Adrenal gland (tissue), 12 donors: ENCODE results near the gene TMEM109. TPM values are rescaled to one million over a fixed set of nuclear protein-coding genes. Genes with fewer than 3 reads are reported as not detected.

Experiments
- DNase-seq, 7 donors: peaks; one replicate each; pipeline ENCODE4 v3.0.0-alpha.2; 2019 to 2020
- H3K27ac ChIP-seq, 5 donors: fragments of 200-600 bp; sonication (generic) in 4 of 5; 1 replicate in 3 of 5; 2 replicates in 2 of 5; pipeline versions ENCODE4 v1.5.1 to v1.8.0; 2016 to 2020; ENCODE audit warnings: mild to moderate bottlenecking in 1 of 5
- H3K27me3 ChIP-seq: fragments of 200-600 bp; 2 replicates; pipeline ENCODE4 v1.8.0; 2021
- H3K36me3 ChIP-seq, 2 donors: fragments of 200-600 bp; replicated peaks in 1 of 2; 1 replicate in 1 of 2; 2 replicates in 1 of 2; pipeline versions ENCODE4 v1.5.1 to v1.8.0; 2018 to 2022
- H3K4me1 ChIP-seq, 2 donors: fragments of 200-600 bp; replicated peaks in 1 of 2; 1 replicate in 1 of 2; 2 replicates in 1 of 2; pipeline versions ENCODE4 v1.5.1 to v1.8.0; 2018 to 2021
- H3K4me3 ChIP-seq, 4 donors: fragments of 200-600 bp; sonication (generic) in 3 of 4; one replicate each; pipeline ENCODE4 v1.5.1; 2016 to 2018
- H3K9me3 ChIP-seq, 3 donors: fragments of 200-600 bp; sonication (generic) in 1 of 3; replicated peaks in 1 of 3; 1 replicate in 2 of 3; 2 replicates in 1 of 3; pipeline versions ENCODE4 v1.5.1 to v1.8.0; 2016 to 2021
- CTCF ChIP-seq, 6 experiments: fragments of 450-650 bp in 4 of 6; fragments of 200-600 bp in 2 of 6; sonication (generic) in 1 of 6; IDR thresholded peaks; 1 replicate in 5 of 6; 2 replicates in 1 of 6; pipeline versions ENCODE4 v1.5.1 to v1.8.0; 2016 to 2021; ENCODE audit warnings: antibody characterized with exemption in 6 of 6, mild to moderate bottlenecking in 2 of 6, moderate library complexity in 1 of 6
- POLR2A ChIP-seq, 2 donors: fragments of 450-650 bp; IDR thresholded peaks; one replicate each; pipeline ENCODE4 v1.6.1; 2017; ENCODE audit warnings: antibody characterized with exemption in 2 of 2, mild to moderate bottlenecking in 2 of 2, moderate library complexity in 1 of 2
- WGBS, 4 donors: extraction: QIAGEN DNeasy Blood & Tissue Kit in 2 of 4; methylation state at CpG; one replicate each; pipeline versions ENCODE4 v1.1.5 to v1.1.7; 2013 to 2017; 5-methylcytosine and 5-hydroxymethylcytosine counted together
- intact Hi-C, 2 donors: fragments of 100-400 bp; cut with DNase I; formaldehyde crosslinking; loops; one replicate each; pipeline versions ENCODE4 v1.14.1 to v1.15.0; 2022 to 2023
- polyA plus RNA-seq, 3 donors: library from polyadenylated mRNA; stranded (reverse); fragments of 200-250 nt in 2 of 3; fragments of 350-450 nt in 1 of 3; fragmentation: Illumina TruSeq in 1 of 3; extraction: RNeasy Lipid Tissue Mini Kit (QIAGEN cat#74804) in 1 of 3; gene quantifications; one replicate each; pipeline ENCODE4 v1.2.3, GENCODE V29; 2013 to 2014
- total RNA-seq, 9 donors: library from RNA; depleted of rRNA in 4 of 9; stranded (reverse); fragments of >200 nt in 4 of 9; fragments of 120-200 nt in 1 of 9; fragmentation: NEBNext Ultra II Directional in 1 of 9; extraction: Animal tissue kit (Norgen Biotek cat#: 25700) in 1 of 9; gene quantifications; one replicate each; pipeline versions ENCODE4 v1.1.0 to v1.2.4, GENCODE V29; 2013 to 2023
- donor health status: healthy with polysubstance abuse.
- donor health status: Bipolar disorder and iron deficiency.
- donor health status: DM: yes; HTN: yes; CAD: no.
- donor health status: DM: no; HTN: no; CAD: no.
- donor health status: DM: no; HTN: no; CAD: no.
- donor health status: DM: yes; HTN: yes; CAD: no.

The TMEM109 gene
- total and polyA plus RNA-seq, 12 donors: 29.3 to 115 (median 84.8) TPM

- peaks cover 0 to 5% of the 10 kb centered on the region in 2 donors for H3K36me3 ChIP-seq
- no peak for DNase-seq
- H3K27me3 ChIP-seq: no peaks in the 10 kb centered on the region
- WGBS, 4 donors: 85 to 96% (median 91%) methylated on average over 5 of the region's 5 CpGs
- no peaks in the 10 kb centered on the region for H3K4me1 ChIP-seq
- TF ChIP-seq CTCF (IDR thresholded peaks at IDR 0.05) (no peak), POLR2A (IDR thresholded peaks at IDR 0.05) (no peak)
- no peaks in the 10 kb centered on the region for H3K9me3 ChIP-seq
- no peak overlapping the region for H3K27ac ChIP-seq
- intact Hi-C loops: no loop called here
- H3K4me3 ChIP-seq: no peak overlapping the region
Measured at GRCh38 chr11:60945295-60945667, 31.3 kb downstream of the TMEM109 start.

GRCh38 chr11:60946601-60947264 is 32.8 kb downstream of the TMEM109 start:
- intact Hi-C loops: no loop called here
- Histone ChIP-seq H3K4me1 (no peaks in the 10 kb centered on the region), H3K27me3 (peaks cover 4% of the 10 kb centered on the region), H3K9me3 (no peaks in the 10 kb centered on the region), H3K36me3 (peaks cover 0 to 5% of the 10 kb centered on the region in 2 donors), H3K4me3 (no peak overlapping the region), H3K27ac (no peak overlapping the region)
- no peak for DNase-seq
- TF ChIP-seq CTCF (IDR thresholded peaks at IDR 0.05) (no peak), POLR2A (IDR thresholded peaks at IDR 0.05) (no peak)
- 81 to 90% (median 85%) methylated on average over 6 to 15 of the region's 15 CpGs for whole genome bisulfite sequencing, 4 donors

GRCh38 chr11:60947700-60948099 is 33.7 kb downstream of the TMEM109 start:
- no peak for DNase-seq

GRCh38 chr11:60948250-60948649 is 34.3 kb downstream of the TMEM109 start:
- intact Hi-C loops: no loop called here
- TF ChIP-seq POLR2A (IDR thresholded peaks at IDR 0.05) (no peak), CTCF (IDR thresholded peaks at IDR 0.05) (no peak)
- no peak overlapping the region for H3K27ac ChIP-seq
- H3K36me3 ChIP-seq: peaks cover 0 to 5% of the 10 kb centered on the region in 2 donors
- WGBS, 4 donors: 81 to 85% (median 83%) methylated on average over 4 to 5 of the region's 5 CpGs
- H3K4me1 ChIP-seq: no peaks in the 10 kb centered on the region
- H3K9me3 ChIP-seq: no peaks in the 10 kb centered on the region
- no peak overlapping the region for H3K4me3 ChIP-seq
- H3K27me3 ChIP-seq: peaks cover 4% of the 10 kb centered on the region
- DNase-seq: no peak

More at GRCh38 chr11:60947700-60948099, 33.7 kb downstream of the TMEM109 start:
- intact Hi-C loops: no loop called here
- TF ChIP-seq CTCF (IDR thresholded peaks at IDR 0.05): no peak
- TF ChIP-seq POLR2A (IDR thresholded peaks at IDR 0.05): no peak
- no peak overlapping the region for H3K27ac ChIP-seq
- 50 to 52% (median 52%) methylated on average over 2 of the region's 2 CpGs for WGBS, 4 donors
- no peak overlapping the region for H3K4me3 ChIP-seq
- H3K9me3 ChIP-seq: no peaks in the 10 kb centered on the region
- no peaks in the 10 kb centered on the region for H3K4me1 ChIP-seq
- peaks cover 0 to 5% of the 10 kb centered on the region in 2 donors for H3K36me3 ChIP-seq
- peaks cover 4% of the 10 kb centered on the region for H3K27me3 ChIP-seq
